BE2C (cell line): ENCODE results near the gene SEC24A.
"Not testable (repeated sequence)": the region's sequence is repeated elsewhere in the genome, so short reads cannot be mapped to it uniquely, and the experiment has no call there.

Experiments
- DNase-seq: peaks from one replicate; pipeline ENCODE4 v3.0.0-alpha.2; 2020
- H3K27me3 ChIP-seq: fragments of 250-450 bp; sonication (Bioruptor Pico); 2 replicates; pipeline ENCODE4 v1.5.1; 2020; ENCODE audit warnings: mild to moderate bottlenecking
- H3K36me3 ChIP-seq: fragments of 250-450 bp; sonication (Bioruptor Pico); 2 replicates; pipeline ENCODE4 v1.5.1; 2020; ENCODE audit warnings: mild to moderate bottlenecking
- H3K4me1 ChIP-seq: fragments of 250-450 bp; sonication (Bioruptor Pico); 2 replicates; pipeline ENCODE4 v1.5.1; 2020
- H3K4me3 ChIP-seq: 2 replicates; pipeline ENCODE4 v1.5.1; 2011; ENCODE audit warnings: low read depth, low read length
- H3K9me3 ChIP-seq: fragments of 250-450 bp; sonication (Bioruptor Pico); 2 replicates; pipeline ENCODE4 v1.5.1; 2020
- CTCF ChIP-seq: IDR thresholded peaks from 2 replicates; pipeline ENCODE4 v1.5.1; 2012; ENCODE audit warnings: mild to moderate bottlenecking, low read depth, low read length

SEC24A gene

GRCh38 chr5:134659456-134659855 is 10.9 kb downstream of the SEC24A start:
- no peaks in the 10 kb centered on the region for H3K4me1 ChIP-seq
- peaks cover 22% of the 10 kb centered on the region for H3K36me3 ChIP-seq
- DNase-seq = no peak
- no peak for TF ChIP-seq CTCF
- no peaks in the 10 kb centered on the region for H3K27me3 ChIP-seq
- H3K4me3 ChIP-seq = no peak overlapping the region
- H3K9me3 ChIP-seq = no peaks in the 10 kb centered on the region; the same call in 1 of the 2 replicates

- Histone ChIP-seq H3K4me1 (no peaks in the 10 kb centered on the region), H3K36me3 (peaks cover 20% of the 10 kb centered on the region), H3K9me3 (no peaks in the 10 kb centered on the region; the same call in 1 of the 2 replicates), H3K4me3 (no peak overlapping the region), H3K27me3 (no peaks in the 10 kb centered on the region)
- no peak for TF ChIP-seq CTCF
- no peak for DNase-seq
Observed at GRCh38 chr5:134659922-134660321, 11.3 kb downstream of the SEC24A start.

GRCh38 chr5:134662971-134663370 is 14.4 kb downstream of the SEC24A start:
- Histone ChIP-seq H3K4me3 (no peak overlapping the region), H3K27me3 (no peaks in the 10 kb centered on the region), H3K36me3 (peaks cover 37% of the 10 kb centered on the region), H3K9me3 (no peaks in the 10 kb centered on the region; the same call in 1 of the 2 replicates), H3K4me1 (no peaks in the 10 kb centered on the region)
- no peak for TF ChIP-seq CTCF
- no peak for DNase-seq

- no peak for DNase-seq
- Histone ChIP-seq H3K36me3 (peaks cover 41% of the 10 kb centered on the region), H3K9me3 (no peaks in the 10 kb centered on the region), H3K27me3 (no peaks in the 10 kb centered on the region), H3K4me3 (no peak overlapping the region), H3K4me1 (no peaks in the 10 kb centered on the region)
- TF ChIP-seq CTCF = no peak
Observed at GRCh38 chr5:134664448-134664847, 15.9 kb downstream of the SEC24A start.

GRCh38 chr5:134673546-134673945 is 25.0 kb downstream of the SEC24A start:
- not testable (repeated sequence) for H3K4me1 ChIP-seq, H3K27me3 ChIP-seq, H3K9me3 ChIP-seq, DNase-seq, H3K4me3 ChIP-seq
- peaks cover 68% of the 10 kb centered on the region for H3K36me3 ChIP-seq

GRCh38 chr5:134677357-134677756 is 28.8 kb downstream of the SEC24A start:
- peaks cover 66% of the 10 kb centered on the region for H3K36me3 ChIP-seq
- not testable (repeated sequence) for DNase-seq, H3K27me3 ChIP-seq, H3K4me3 ChIP-seq, H3K9me3 ChIP-seq, H3K4me1 ChIP-seq

- H3K4me1 ChIP-seq, H3K9me3 ChIP-seq, H3K4me3 ChIP-seq, DNase-seq, H3K27me3 ChIP-seq: not testable (repeated sequence)
- peaks cover 54% of the 10 kb centered on the region for H3K36me3 ChIP-seq
Observed at GRCh38 chr5:134690144-134690543, 41.6 kb downstream of the SEC24A start.

GRCh38 chr5:134692722-134693121 is 44.1 kb downstream of the SEC24A start:
- Histone ChIP-seq H3K36me3 (peaks cover 48% of the 10 kb centered on the region), H3K9me3 (no peaks in the 10 kb centered on the region), H3K4me1 (no peaks in the 10 kb centered on the region), H3K4me3 (no peak overlapping the region), H3K27me3 (no peaks in the 10 kb centered on the region)
- no peak for TF ChIP-seq CTCF
- no peak for DNase-seq
